Keratinocyte (primary cell): Measurements from ENCODE around the gene DBNDD1. TPM values are rescaled to one million over a fixed set of nuclear protein-coding genes. Genes with fewer than 3 reads are reported as not detected.

Experiments used
- DNase-seq: peaks from one replicate; pipeline ENCODE4 v3.0.0-alpha.2; 2011; ENCODE audit warnings: low read depth, missing footprints, low spot score
- FAIRE-seq: peaks from 2 replicates; lab custom pipeline; 2011; peaks lifted over from hg19 to GRCh38; lab: Jason Lieb, UNC
- H2AFZ ChIP-seq: 2 replicates; pipeline ENCODE4 v1.6.0; 2012; ENCODE audit warnings: low read length, control low read depth, inconsistent platforms; ENCODE audit not compliant: control insufficient read depth
- H3K27ac ChIP-seq: 2 replicates; pipeline ENCODE4 v1.5.1; 2011; ENCODE audit warnings: low read length; ENCODE audit not compliant: control insufficient read depth, insufficient read depth
- H3K27me3 ChIP-seq: 3 replicates; pipeline ENCODE4 v1.6.0; 2011; ENCODE audit warnings: low read length; ENCODE audit not compliant: control insufficient read depth, insufficient read depth; ENCODE audit errors: extremely low read depth
- H3K36me3 ChIP-seq, 2 experiments: 2 replicates in 1 of 2; 3 replicates in 1 of 2; pipeline ENCODE4 v1.5.1; 2011; ENCODE audit warnings: low read length in 2 of 2, mild to moderate bottlenecking in 1 of 2; ENCODE audit not compliant: control insufficient read depth in 2 of 2, insufficient read depth in 2 of 2; ENCODE audit errors: extremely low read depth in 1 of 2
- H3K4me1 ChIP-seq: 3 replicates; pipeline ENCODE4 v1.5.1; 2011; ENCODE audit warnings: low read length; ENCODE audit not compliant: control insufficient read depth, insufficient read depth; ENCODE audit errors: extremely low read depth
- H3K4me2 ChIP-seq: 3 replicates; pipeline ENCODE4 v1.6.0; 2011; ENCODE audit warnings: low read depth, low read length; ENCODE audit not compliant: control insufficient read depth, insufficient read depth; ENCODE audit errors: extremely low read depth
- H3K4me3 ChIP-seq, 3 experiments: fragments of 200-600 bp in 1 of 3; sonication (generic) in 1 of 3; 2 replicates in 2 of 3; 3 replicates in 1 of 3; pipeline ENCODE4 v1.5.1; 2011 to 2016; ENCODE audit warnings: low read length in 3 of 3, mild to moderate bottlenecking in 3 of 3, control low read depth in 2 of 3, inconsistent platforms in 1 of 3, low read depth in 1 of 3, mixed read lengths in 1 of 3, mixed run types in 1 of 3, moderate library complexity in 1 of 3; ENCODE audit not compliant: control insufficient read depth in 2 of 3, insufficient read depth in 2 of 3; ENCODE audit errors: extremely low read depth in 1 of 3
- H3K79me2 ChIP-seq: 2 replicates; pipeline ENCODE4 v1.6.0; 2012; ENCODE audit warnings: low read length; ENCODE audit not compliant: control insufficient read depth, insufficient read depth
- H3K9ac ChIP-seq: 3 replicates; pipeline ENCODE4 v1.6.0; 2011; ENCODE audit warnings: low read length; ENCODE audit not compliant: control insufficient read depth, insufficient read depth; ENCODE audit errors: extremely low read depth
- H3K9me1 ChIP-seq: 3 replicates; pipeline ENCODE4 v1.6.0; 2011; ENCODE audit warnings: low read length; ENCODE audit not compliant: control insufficient read depth, insufficient read depth; ENCODE audit errors: extremely low read depth
- H3K9me3 ChIP-seq: 2 replicates; pipeline ENCODE4 v1.5.1; 2012; ENCODE audit warnings: low read depth, low read length; ENCODE audit not compliant: control insufficient read depth
- H4K20me1 ChIP-seq: 3 replicates; pipeline ENCODE4 v1.6.0; 2011; ENCODE audit warnings: low read length; ENCODE audit not compliant: control insufficient read depth, insufficient read depth; ENCODE audit errors: extremely low read depth
- CTCF ChIP-seq, 3 experiments: IDR thresholded peaks in 1 of 3; conservative IDR thresholded peaks in 1 of 3; optimal IDR thresholded peaks in 1 of 3; 2 replicates in 2 of 3; 3 replicates in 1 of 3; pipeline versions ENCODE3 to v1.5.1; 2011; ENCODE audit warnings: low read length in 3 of 3, mild to moderate bottlenecking in 3 of 3, moderate library complexity in 2 of 3, control low read depth in 1 of 3, inconsistent platforms in 1 of 3; ENCODE audit not compliant: insufficient read depth in 2 of 3; ENCODE audit errors: extremely low read depth in 1 of 3
- EZH2 ChIP-seq: IDR thresholded peaks from one replicate; pipeline ENCODE4 v1.6.1; 2012; ENCODE audit warnings: inconsistent platforms, mild to moderate bottlenecking, low read length, moderate library complexity
- dilution Hi-C: fragments of 300-500 bp; cut with MboI; formaldehyde crosslinking; loops from one replicate; pipeline ENCODE4 v1.7.0; 2020; ENCODE audit warnings: low sequenced_read_pairs; ENCODE audit not compliant: extremely low pct_ligation_motif_present
- polyA plus RNA-seq, 5 experiments: library from polyadenylated mRNA; depleted of rRNA in 3 of 5; stranded (reverse) in 3 of 5; stranded (forward) in 1 of 5; unstranded in 1 of 5; fragments of >200 nt; gene quantifications; 1 replicate in 1 of 5; 2 replicates in 3 of 5; 3 replicates in 1 of 5; pipeline versions ENCODE4 v1.2.1 to v1.2.3, GENCODE V29; 2011 to 2012; ENCODE audit warnings: missing spikeins in 2 of 5, low read depth in 1 of 5, low replicate concordance in 1 of 5

Gene DBNDD1
- polyA plus RNA-seq, 1 donor (not counting 4 experiments of a cell fraction or from before 2014, with no cell fraction given), result 1.7 TPM

GRCh38 chr16:89985219-89985618 lies 34.0 kb downstream of the DBNDD1 start:
- DNase-seq (no peak), FAIRE-seq (no peak)
- H3K9ac ChIP-seq, result no peak overlapping the region
- H4K20me1 ChIP-seq, result peaks cover 2% of the 10 kb centered on the region
- H3K36me3 ChIP-seq, result peaks cover 35 to 50% of the 10 kb centered on the region in 2 experiments
- no peaks in the 10 kb centered on the region for H3K27me3 ChIP-seq
- H3K9me3 ChIP-seq, result no peaks in the 10 kb centered on the region
- peaks cover 2% of the 10 kb centered on the region for H3K9me1 ChIP-seq
- H3K4me2 ChIP-seq, result no peak overlapping the region
- H3K27ac ChIP-seq, result no peak overlapping the region
- no peaks in the 10 kb centered on the region for H3K79me2 ChIP-seq
- no peak overlapping the region for H3K4me3 ChIP-seq
- dilution Hi-C loops, result no loop called here
- no peak for TF ChIP-seq CTCF (optimal IDR thresholded peaks at IDR 0.05 in 1 of 3, IDR thresholded peaks at IDR 0.05 in 1 of 3, conservative IDR thresholded peaks at IDR 0.05 in 1 of 3; ENCODE audit: extremely low read depth in 1 of 3, insufficient read depth in 2 of 3, low read length in 3 of 3)
- no peak for TF ChIP-seq EZH2
- no peaks in the 10 kb centered on the region for H3K4me1 ChIP-seq
- no peak overlapping the region for H2AFZ ChIP-seq

- Histone ChIP-seq H3K27ac (no peak overlapping the region), H4K20me1 (peaks cover 2% of the 10 kb centered on the region), H3K4me2 (no peak overlapping the region)
These were observed 35.0 kb downstream of the DBNDD1 start for GRCh38 chr16:89984216-89984615.

More at GRCh38 chr16:89984216-89984615, 35.0 kb downstream of the DBNDD1 start:
- Histone ChIP-seq H3K9me3 (no peaks in the 10 kb centered on the region), H3K27me3 (no peaks in the 10 kb centered on the region), H3K9ac (no peak overlapping the region), H3K4me1 (no peaks in the 10 kb centered on the region), H2AFZ (no peak overlapping the region), H3K4me3 (no peak overlapping the region), H3K36me3 (peaks cover 36 to 49% of the 10 kb centered on the region in 2 experiments), H3K9me1 (peaks cover 2% of the 10 kb centered on the region), H3K79me2 (no peaks in the 10 kb centered on the region)
- DNase-seq, result no peak
- dilution Hi-C loops, result no loop called here
- TF ChIP-seq EZH2 (no peak), CTCF (optimal IDR thresholded peaks at IDR 0.05 in 1 of 3, IDR thresholded peaks at IDR 0.05 in 1 of 3, conservative IDR thresholded peaks at IDR 0.05 in 1 of 3; ENCODE audit: extremely low read depth in 1 of 3, insufficient read depth in 2 of 3, low read length in 3 of 3) (no peak)
- FAIRE-seq, result no peak
